ENCODE data around the gene LYPD5. TPM values are rescaled to one million over a fixed set of nuclear protein-coding genes. Genes with fewer than 3 reads are reported as not detected.
"Not testable (repeated sequence)": the region's sequence is repeated elsewhere in the genome, so short reads cannot be mapped to it uniquely, and the experiment has no call there.

Gene LYPD5
- total RNA-seq, 1 donor from 2014 or later = not detected

- no peak for DNase-seq (ENCODE audit: low read depth)
- H3K4me3 ChIP-seq (ENCODE audit: low read depth, low read length) = no peak overlapping the region
These were observed 33.0 kb downstream of the LYPD5 start for GRCh38 chr19:43769256-43769655.

GRCh38 chr19:43768273-43769050 lies 33.8 kb downstream of the LYPD5 start:
- no peak for TF ChIP-seq CTCF (conservative IDR thresholded peaks at IDR 0.05; ENCODE audit: low read depth, low read length)
- no peak for DNase-seq (ENCODE audit: low read depth)
- no peak overlapping the region for H3K4me3 ChIP-seq (ENCODE audit: low read depth, low read length)

More at GRCh38 chr19:43769256-43769655, 33.0 kb downstream of the LYPD5 start:
- no peak for TF ChIP-seq CTCF (conservative IDR thresholded peaks at IDR 0.05; ENCODE audit: low read depth, low read length)

- no peak overlapping the region for H3K4me3 ChIP-seq (ENCODE audit: low read depth, low read length)
- no peak for DNase-seq (ENCODE audit: low read depth)
- no peak for TF ChIP-seq CTCF (conservative IDR thresholded peaks at IDR 0.05; ENCODE audit: low read depth, low read length)
These were observed 34.4 kb downstream of the LYPD5 start for GRCh38 chr19:43767818-43768217.

- TF ChIP-seq CTCF (conservative IDR thresholded peaks at IDR 0.05; ENCODE audit: low read depth, low read length) = no peak
- DNase-seq (ENCODE audit: low read depth) = no peak
These were observed 34.9 kb downstream of the LYPD5 start for GRCh38 chr19:43767316-43767715.

GRCh38 chr19:43766755-43767043 lies 35.5 kb downstream of the LYPD5 start:
- no peak overlapping the region for H3K4me3 ChIP-seq (ENCODE audit: low read depth, low read length)
- DNase-seq (ENCODE audit: low read depth) = no peak
- TF ChIP-seq CTCF (conservative IDR thresholded peaks at IDR 0.05; ENCODE audit: low read depth, low read length) = no peak

More at GRCh38 chr19:43767316-43767715, 34.9 kb downstream of the LYPD5 start:
- no peak overlapping the region for H3K4me3 ChIP-seq (ENCODE audit: low read depth, low read length)

DNA sequence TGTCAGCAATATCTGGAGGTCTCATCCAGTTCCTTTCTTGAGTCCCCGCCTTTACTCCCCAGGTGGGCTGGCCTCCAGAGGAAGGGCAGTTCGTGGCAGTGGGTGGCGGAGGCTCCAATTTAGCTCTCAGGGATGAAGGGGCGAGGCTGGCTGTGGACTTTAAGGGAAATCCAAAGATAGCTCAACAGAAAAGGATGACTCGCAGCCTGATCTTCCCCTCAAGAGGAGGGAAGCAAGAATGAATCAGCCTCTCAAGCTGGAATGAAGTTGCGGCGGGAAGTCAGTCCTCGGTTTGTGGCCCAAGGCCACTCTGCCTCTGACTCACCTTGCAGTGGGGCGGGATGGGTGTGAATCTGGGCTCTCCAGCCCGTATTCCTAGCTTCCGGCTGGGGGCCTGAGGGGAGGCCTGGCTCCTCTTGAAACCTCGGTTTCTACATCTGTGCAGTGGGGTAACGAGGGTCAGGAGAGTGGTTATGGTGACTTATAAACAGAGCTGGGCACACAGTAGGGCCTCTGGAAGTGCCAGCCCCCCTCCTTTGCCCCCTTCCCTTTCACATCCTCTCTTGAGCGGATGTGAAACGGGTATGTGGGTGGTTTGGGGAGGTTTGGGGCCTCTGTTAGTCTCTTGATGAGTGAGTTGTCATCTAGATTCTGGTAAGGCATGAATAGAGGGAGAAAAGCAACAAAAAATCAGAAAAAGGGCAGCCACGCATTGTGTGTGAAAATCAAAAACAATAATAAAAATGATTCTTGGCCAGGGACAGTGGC lies 37.0 kb downstream of the LYPD5 start:
- no peak for DNase-seq (ENCODE audit: low read depth)
- TF ChIP-seq CTCF (conservative IDR thresholded peaks at IDR 0.05; ENCODE audit: low read depth, low read length) = no peak
- H3K4me3 ChIP-seq (ENCODE audit: low read depth, low read length) = no peak overlapping the region

DNA sequence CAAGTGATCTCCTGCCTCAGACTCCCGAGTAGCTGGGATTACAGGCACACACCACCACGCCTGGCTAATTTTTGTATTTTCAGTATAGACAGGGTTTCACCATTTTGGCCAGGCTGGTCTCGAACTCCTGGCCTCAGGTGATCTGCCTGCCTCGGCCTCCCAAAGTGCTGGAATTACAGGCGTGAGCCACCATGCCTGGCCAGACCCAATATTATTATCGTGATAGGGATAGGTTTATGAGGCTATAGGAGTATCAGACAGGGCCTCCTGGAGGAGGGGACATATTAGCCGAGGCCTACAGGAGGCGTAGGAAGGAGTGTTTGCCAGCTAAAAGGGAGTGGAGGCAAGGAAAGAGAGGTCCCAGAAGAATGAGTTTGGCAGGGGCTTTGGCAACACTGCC lies 37.6 kb downstream of the LYPD5 start:
- H3K4me3 ChIP-seq (ENCODE audit: low read depth, low read length) = not testable (repeated sequence)

More for the DNA sequence above, 37.6 kb downstream of the LYPD5 start:
- not testable (repeated sequence) for DNase-seq (ENCODE audit: low read depth)
